ENCODE data around the gene ARFRP1.

DNA sequence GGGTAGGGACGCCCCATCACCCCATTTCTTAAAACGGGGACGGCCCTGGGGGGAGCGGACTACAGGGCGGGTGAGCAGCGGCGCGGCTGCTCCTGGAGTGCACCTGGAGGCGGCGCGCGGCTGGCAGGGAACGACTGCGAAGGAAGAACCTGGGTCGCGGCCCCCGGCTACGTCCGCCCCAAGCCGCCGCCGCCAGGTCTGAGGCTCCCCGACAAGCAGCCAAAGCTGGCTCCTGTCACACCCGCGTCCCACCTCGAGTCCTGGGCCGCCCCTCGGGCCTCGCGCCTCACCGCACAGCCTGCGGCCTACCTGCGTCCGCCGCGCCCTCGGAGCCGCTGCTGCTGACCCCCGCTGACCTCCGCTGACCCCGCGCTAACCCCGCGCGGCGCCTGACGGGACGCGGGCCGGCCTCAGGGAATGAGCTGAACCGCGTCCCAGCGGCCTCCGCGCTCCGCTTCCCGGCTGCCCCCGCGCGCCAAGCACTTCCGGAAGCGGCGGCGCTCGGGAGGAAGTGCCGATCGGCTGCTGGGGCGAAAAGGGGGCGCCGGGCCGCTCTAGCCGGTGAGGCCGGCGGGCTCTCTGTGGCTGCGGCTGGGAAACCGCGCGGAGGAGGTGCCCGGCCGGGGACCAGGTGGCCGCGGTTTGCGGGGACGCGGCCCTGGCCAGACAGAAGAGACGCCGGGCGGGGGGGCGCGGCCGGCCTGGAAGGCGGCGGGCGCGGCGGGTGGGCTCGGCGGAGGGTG is at the start of gene ARFRP1, which contains the start of gene ZGPAT:
- TF ChIP-seq, protein P1, sequence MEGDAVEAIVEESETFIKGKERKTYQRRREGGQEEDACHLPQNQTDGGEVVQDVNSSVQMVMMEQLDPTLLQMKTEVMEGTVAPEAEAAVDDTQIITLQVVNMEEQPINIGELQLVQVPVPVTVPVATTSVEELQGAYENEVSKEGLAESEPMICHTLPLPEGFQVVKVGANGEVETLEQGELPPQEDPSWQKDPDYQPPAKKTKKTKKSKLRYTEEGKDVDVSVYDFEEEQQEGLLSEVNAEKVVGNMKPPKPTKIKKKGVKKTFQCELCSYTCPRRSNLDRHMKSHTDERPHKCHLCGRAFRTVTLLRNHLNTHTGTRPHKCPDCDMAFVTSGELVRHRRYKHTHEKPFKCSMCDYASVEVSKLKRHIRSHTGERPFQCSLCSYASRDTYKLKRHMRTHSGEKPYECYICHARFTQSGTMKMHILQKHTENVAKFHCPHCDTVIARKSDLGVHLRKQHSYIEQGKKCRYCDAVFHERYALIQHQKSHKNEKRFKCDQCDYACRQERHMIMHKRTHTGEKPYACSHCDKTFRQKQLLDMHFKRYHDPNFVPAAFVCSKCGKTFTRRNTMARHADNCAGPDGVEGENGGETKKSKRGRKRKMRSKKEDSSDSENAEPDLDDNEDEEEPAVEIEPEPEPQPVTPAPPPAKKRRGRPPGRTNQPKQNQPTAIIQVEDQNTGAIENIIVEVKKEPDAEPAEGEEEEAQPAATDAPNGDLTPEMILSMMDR (IDR thresholded peaks at IDR 0.05; ENCODE audit: insufficient read depth, low read length): no peak
- peak; percentile 88 for TF ChIP-seq GABPA (IDR thresholded peaks at IDR 0.05; ENCODE audit: low read depth)
- TF ChIP-seq POLR2AphosphoS5 (IDR thresholded peaks at IDR 0.05; ENCODE audit: low read depth): peak; percentile 55

Measured in HL-60 (cell line).